Endothelial cell (in vitro differentiated cells): ENCODE measurements around the gene NT5DC3. TPM values are rescaled to one million over a fixed set of nuclear protein-coding genes. Genes with fewer than 3 reads are reported as not detected.

Experiments used
- DNase-seq: peaks from one replicate; pipeline ENCODE4 v3.0.0; 2021; ENCODE audit warnings: low spot score
- H3K27ac Mint-ChIP-seq: one replicate; pipeline ENCODE4 v1.8.0; 2021; ENCODE audit warnings: mixed read lengths, inconsistent platforms; ENCODE audit not compliant: unreplicated experiment
- H3K27me3 Mint-ChIP-seq: one replicate; pipeline ENCODE4 v1.8.0; 2021; ENCODE audit warnings: mild to moderate bottlenecking, moderate library complexity, mixed read lengths, inconsistent platforms; ENCODE audit not compliant: unreplicated experiment
- H3K36me3 Mint-ChIP-seq: one replicate; pipeline ENCODE4 v1.8.0; 2021; ENCODE audit warnings: mild to moderate bottlenecking, low read depth, mixed read lengths, inconsistent platforms; ENCODE audit not compliant: unreplicated experiment
- H3K4me1 Mint-ChIP-seq: one replicate; pipeline ENCODE4 v1.8.0; 2021; ENCODE audit warnings: mild to moderate bottlenecking, mixed read lengths, inconsistent platforms; ENCODE audit not compliant: unreplicated experiment
- H3K4me3 Mint-ChIP-seq: one replicate; pipeline ENCODE4 v1.8.0; 2021; ENCODE audit warnings: mild to moderate bottlenecking, mixed read lengths, inconsistent platforms; ENCODE audit not compliant: unreplicated experiment
- H3K9me3 Mint-ChIP-seq: one replicate; pipeline ENCODE4 v1.8.0; 2021; ENCODE audit warnings: mixed read lengths, inconsistent platforms; ENCODE audit not compliant: unreplicated experiment
- total RNA-seq: library from RNA; stranded (reverse); fragmentation: NEBNext Ultra II Directional; extraction: Animal tissue kit (Norgen Biotek cat#: 25700); gene quantifications from one replicate; pipeline ENCODE4 v1.2.1, GENCODE V29; 2021; ENCODE audit not compliant: unreplicated experiment
- TF ChIP-seq, protein P1 (sequence below): fragments of 200-600 bp; sonication (generic); IDR thresholded peaks from one replicate; pipeline ENCODE4 v1.5.0; 2021; ENCODE audit warnings: antibody characterized with exemption; ENCODE audit not compliant: unreplicated experiment

NT5DC3 gene
- total RNA-seq, 1 donor from 2014 or later: 1.3 TPM

DNA sequence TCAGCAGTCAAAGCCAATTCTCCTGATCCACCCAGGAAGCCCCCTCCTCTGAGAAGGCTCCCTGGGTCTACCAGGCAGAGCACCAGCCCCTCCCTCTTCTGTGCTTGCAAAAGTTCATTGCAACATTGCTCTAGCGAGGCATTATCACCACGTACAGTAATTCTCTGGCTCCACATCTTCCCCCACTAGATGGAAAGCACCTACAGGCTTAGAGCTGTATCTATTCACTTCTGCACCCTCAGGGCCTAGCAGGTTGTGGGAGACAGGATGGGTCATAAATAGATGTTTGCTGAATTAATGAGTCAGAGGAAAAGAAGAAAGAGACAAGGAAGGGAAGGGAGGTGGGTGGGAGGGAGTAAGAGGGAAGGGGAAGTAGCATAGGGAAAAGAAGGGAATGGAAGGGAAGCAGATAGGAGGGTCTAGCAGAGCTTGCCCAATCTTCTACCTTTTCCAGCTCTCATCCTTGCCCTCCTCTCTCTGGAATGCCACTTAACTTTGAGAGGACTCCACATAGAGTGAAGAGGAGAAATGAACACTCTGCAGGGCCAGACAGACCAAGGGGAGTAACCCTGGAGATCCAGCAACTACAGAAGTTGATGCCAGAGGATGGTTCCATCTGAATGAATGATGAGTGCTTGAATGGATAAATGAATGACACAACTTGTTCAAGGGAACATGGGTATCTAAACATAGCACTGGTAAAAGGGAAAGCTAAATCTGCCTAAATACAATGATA is 42.0 kb upstream of the NT5DC3 start:
- no peak for DNase-seq
- H3K4me3 Mint-ChIP-seq: no peak overlapping the region
- H3K27me3 Mint-ChIP-seq: peaks cover 8% of the 10 kb centered on the region
- H3K9me3 Mint-ChIP-seq: no peaks in the 10 kb centered on the region
- H3K27ac Mint-ChIP-seq: no peak overlapping the region
- TF ChIP-seq, protein P1, sequence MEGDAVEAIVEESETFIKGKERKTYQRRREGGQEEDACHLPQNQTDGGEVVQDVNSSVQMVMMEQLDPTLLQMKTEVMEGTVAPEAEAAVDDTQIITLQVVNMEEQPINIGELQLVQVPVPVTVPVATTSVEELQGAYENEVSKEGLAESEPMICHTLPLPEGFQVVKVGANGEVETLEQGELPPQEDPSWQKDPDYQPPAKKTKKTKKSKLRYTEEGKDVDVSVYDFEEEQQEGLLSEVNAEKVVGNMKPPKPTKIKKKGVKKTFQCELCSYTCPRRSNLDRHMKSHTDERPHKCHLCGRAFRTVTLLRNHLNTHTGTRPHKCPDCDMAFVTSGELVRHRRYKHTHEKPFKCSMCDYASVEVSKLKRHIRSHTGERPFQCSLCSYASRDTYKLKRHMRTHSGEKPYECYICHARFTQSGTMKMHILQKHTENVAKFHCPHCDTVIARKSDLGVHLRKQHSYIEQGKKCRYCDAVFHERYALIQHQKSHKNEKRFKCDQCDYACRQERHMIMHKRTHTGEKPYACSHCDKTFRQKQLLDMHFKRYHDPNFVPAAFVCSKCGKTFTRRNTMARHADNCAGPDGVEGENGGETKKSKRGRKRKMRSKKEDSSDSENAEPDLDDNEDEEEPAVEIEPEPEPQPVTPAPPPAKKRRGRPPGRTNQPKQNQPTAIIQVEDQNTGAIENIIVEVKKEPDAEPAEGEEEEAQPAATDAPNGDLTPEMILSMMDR: no peak
- no peaks in the 10 kb centered on the region for H3K36me3 Mint-ChIP-seq
- H3K4me1 Mint-ChIP-seq: peaks cover 26% of the 10 kb centered on the region

DNA sequence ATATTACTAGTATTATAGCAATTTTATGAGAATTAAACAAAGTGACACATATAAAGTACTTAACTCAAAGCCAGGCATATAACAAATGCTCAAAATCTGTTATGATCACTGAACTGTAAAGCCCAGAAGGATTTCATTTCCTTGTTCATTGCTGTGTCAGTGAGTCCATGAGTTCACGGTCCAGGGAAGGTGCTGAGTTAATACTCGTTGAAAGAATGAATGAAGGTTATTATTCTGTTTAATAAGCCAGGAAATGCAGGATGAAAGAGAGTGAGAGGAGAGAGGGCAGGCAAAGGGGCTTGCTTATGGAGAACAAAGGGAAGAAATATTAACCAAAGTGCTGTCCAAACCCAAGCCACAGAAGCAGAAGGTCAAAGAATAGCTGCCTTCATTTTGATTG is 40.2 kb upstream of the NT5DC3 start:
- H3K27me3 Mint-ChIP-seq: peaks cover 8% of the 10 kb centered on the region
- H3K27ac Mint-ChIP-seq: no peak overlapping the region
- no peak overlapping the region for H3K4me3 Mint-ChIP-seq
- H3K9me3 Mint-ChIP-seq: no peaks in the 10 kb centered on the region
- peaks cover 26% of the 10 kb centered on the region for H3K4me1 Mint-ChIP-seq
- DNase-seq: no peak
- TF ChIP-seq, protein P1: no peak
- H3K36me3 Mint-ChIP-seq: no peaks in the 10 kb centered on the region

DNA sequence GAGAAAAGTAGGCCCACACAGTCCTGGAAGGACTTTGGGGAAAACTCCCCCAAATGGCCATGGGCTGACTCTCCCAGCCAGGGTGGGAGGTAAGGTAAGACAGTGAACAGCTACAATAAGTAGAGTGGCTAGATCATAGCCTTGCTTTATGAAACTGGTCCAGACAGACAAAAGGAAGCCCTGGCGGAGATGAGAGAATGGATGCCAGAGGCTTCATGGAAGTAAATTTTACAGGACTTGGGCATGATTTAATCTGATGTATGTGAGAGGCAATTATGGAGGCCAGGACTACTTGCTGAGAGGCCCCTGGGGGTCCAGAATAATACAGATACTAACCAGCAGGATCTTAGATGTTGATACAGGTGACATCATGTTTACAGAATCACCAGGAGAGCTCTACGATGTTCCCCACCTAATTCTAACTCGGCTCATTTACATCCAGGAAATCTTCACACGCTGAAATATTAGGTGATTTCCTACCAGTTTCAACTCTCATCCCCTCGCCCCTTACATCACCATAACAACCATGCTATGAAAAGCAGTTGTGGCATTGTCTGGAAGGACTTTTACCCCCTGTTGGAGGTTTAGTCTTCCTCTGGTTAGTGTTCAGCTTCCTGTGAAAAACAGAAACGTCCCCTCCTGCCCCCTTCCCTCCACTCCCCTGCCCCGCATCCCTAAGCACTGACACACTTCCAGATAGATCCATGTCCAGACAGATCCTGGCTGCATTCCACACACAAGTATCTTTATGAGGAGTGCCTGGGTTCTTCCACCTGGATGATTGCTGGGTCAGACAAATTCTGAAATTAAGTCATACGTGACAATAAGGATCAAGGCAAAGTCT is 39.5 kb upstream of the NT5DC3 start:
- peak overlapping the region; percentile 73 for H3K27ac Mint-ChIP-seq
- TF ChIP-seq, protein P1: no peak
- peak; percentile 30 for DNase-seq
- peak overlapping the region; percentile 49 for H3K4me3 Mint-ChIP-seq
- H3K4me1 Mint-ChIP-seq: peaks cover 26% of the 10 kb centered on the region
- peaks cover 8% of the 10 kb centered on the region for H3K27me3 Mint-ChIP-seq
- H3K36me3 Mint-ChIP-seq: no peaks in the 10 kb centered on the region
- H3K9me3 Mint-ChIP-seq: no peaks in the 10 kb centered on the region

DNA sequence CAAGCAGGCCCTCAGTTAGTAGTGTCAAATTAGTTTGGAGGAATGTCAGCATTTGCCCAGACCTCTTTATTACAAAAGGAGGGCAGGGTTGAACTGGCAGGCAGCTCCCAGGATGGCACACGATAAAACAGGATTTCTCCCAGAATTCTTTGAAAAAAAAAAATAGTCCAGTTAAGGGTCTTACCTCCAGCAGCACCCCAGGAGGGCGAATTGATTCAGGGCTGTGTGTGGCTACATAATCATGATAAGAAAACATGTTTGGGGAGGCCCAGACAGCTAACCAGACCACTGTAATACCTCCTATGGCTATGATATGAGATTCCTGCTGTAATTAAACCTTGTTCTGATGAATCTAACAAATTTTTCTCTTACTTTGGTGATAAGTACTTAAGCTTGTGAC is 38.8 kb upstream of the NT5DC3 start:
- TF ChIP-seq, protein P1: no peak
- no peak overlapping the region for H3K4me3 Mint-ChIP-seq
- no peak overlapping the region for H3K27ac Mint-ChIP-seq
- peaks cover 26% of the 10 kb centered on the region for H3K4me1 Mint-ChIP-seq
- DNase-seq: no peak
- peaks cover 8% of the 10 kb centered on the region for H3K27me3 Mint-ChIP-seq
- H3K36me3 Mint-ChIP-seq: no peaks in the 10 kb centered on the region
- no peaks in the 10 kb centered on the region for H3K9me3 Mint-ChIP-seq
